ENCODE measurements around the gene CDK16. TPM values are rescaled to one million over a fixed set of nuclear protein-coding genes. Genes with fewer than 3 reads are reported as not detected.

The CDK16 gene
- total and polyA plus RNA-seq, 9 of the 15 experiments (the other 6 are each of a cell fraction or from before 2014, with no cell fraction given), result 3.9 to 104 (median 57.5) TPM

DNA sequence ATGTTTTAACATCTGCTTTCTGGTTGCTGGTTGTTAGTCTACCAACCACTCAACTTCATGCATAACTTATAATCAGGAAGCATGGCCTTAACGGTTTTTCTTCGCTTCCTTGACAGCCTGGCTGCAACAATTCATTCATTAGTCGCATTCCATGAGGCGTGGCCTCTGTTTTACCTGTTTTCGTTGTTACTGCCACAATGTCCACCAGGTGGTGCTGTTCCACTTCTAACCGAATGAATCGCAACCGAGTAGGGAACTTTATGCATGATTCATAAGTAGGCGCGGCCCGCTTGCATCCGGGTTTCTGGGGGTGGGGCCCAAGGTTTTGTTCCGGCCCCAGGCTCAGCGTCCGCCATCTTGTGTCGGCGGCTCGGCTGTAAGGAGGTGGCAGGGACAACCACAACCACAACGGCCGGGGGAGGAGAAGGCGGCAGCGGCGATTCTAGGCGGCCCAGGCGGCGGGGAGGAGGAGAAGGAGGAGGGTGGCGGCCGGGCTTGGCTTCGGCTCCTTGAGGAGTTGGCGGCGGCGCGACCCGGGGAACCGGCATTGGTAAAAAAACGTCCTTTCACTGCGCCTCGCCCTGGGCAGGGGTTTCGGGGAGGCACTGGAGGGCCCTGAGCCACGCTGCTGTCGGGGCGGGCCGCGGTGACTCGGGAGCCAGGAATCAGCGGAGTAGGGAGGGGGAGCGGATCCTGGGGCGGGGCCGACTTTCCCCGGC is 24.8 kb upstream of the CDK16 start, which contains the start of gene UBA1 (continued):
- TF ChIP-seq POLR3G (IDR thresholded peaks at IDR 0.05; ENCODE audit: extremely low read depth, insufficient read length, insufficient replicate concordance) (no peak), PTBP1 (IDR thresholded peaks at IDR 0.05; ENCODE audit: low read depth, low read length) (no peak), ZNF143 (CRISPR knock-in tag; IDR thresholded peaks at IDR 0.05) (no peak), HDAC3 (IDR thresholded peaks at IDR 0.05; ENCODE audit: borderline replicate concordance, partially characterized antibody) (no peak), ZNF133 (CRISPR knock-in tag; IDR thresholded peaks at IDR 0.05) (no peak), HMG20A (CRISPR knock-in tag; conservative IDR thresholded peaks at IDR 0.05) (no peak), PHF8 (IDR thresholded peaks at IDR 0.05; ENCODE audit: borderline replicate concordance, low read length) (peak; percentile 90), CXXC5 (CRISPR knock-in tag; IDR thresholded peaks at IDR 0.05) (peak; percentile 43; the same call in 1 of the 2 replicates), FOXK2 (conservative IDR thresholded peaks at IDR 0.05 in 1 of 2, IDR thresholded peaks at IDR 0.05 in 1 of 2; ENCODE audit: low read depth in 2 of 2) (peak; percentile 81 to 82; a peak in 3 of 4 replicates), E2F3 (CRISPR knock-in tag; IDR thresholded peaks at IDR 0.05) (no peak), SP1 (CRISPR knock-in tag; IDR thresholded peaks at IDR 0.05) (peak; percentile 73), POLR2H (tag; IDR thresholded peaks at IDR 0.05; ENCODE audit: low read depth) (peak; percentile 83), RBBP5 (IDR thresholded peaks at IDR 0.05; ENCODE audit: borderline replicate concordance, insufficient read depth, low read length, poor library complexity, severe bottlenecking) (no peak), MXI1 (IDR thresholded peaks at IDR 0.05; ENCODE audit: low read depth, low read length) (peak; percentile 22; the same call in 1 of the 2 replicates), MEF2D (tag; conservative IDR thresholded peaks at IDR 0.05; ENCODE audit: low read depth) (no peak)
- TF ChIP-seq, protein P1, sequence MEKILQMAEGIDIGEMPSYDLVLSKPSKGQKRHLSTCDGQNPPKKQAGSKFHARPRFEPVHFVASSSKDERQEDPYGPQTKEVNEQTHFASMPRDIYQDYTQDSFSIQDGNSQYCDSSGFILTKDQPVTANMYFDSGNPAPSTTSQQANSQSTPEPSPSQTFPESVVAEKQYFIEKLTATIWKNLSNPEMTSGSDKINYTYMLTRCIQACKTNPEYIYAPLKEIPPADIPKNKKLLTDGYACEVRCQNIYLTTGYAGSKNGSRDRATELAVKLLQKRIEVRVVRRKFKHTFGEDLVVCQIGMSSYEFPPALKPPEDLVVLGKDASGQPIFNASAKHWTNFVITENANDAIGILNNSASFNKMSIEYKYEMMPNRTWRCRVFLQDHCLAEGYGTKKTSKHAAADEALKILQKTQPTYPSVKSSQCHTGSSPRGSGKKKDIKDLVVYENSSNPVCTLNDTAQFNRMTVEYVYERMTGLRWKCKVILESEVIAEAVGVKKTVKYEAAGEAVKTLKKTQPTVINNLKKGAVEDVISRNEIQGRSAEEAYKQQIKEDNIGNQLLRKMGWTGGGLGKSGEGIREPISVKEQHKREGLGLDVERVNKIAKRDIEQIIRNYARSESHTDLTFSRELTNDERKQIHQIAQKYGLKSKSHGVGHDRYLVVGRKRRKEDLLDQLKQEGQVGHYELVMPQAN (IDR thresholded peaks at IDR 0.05; ENCODE audit: borderline replicate concordance), result peak; percentile 59
- TF ChIP-seq, protein P2, sequence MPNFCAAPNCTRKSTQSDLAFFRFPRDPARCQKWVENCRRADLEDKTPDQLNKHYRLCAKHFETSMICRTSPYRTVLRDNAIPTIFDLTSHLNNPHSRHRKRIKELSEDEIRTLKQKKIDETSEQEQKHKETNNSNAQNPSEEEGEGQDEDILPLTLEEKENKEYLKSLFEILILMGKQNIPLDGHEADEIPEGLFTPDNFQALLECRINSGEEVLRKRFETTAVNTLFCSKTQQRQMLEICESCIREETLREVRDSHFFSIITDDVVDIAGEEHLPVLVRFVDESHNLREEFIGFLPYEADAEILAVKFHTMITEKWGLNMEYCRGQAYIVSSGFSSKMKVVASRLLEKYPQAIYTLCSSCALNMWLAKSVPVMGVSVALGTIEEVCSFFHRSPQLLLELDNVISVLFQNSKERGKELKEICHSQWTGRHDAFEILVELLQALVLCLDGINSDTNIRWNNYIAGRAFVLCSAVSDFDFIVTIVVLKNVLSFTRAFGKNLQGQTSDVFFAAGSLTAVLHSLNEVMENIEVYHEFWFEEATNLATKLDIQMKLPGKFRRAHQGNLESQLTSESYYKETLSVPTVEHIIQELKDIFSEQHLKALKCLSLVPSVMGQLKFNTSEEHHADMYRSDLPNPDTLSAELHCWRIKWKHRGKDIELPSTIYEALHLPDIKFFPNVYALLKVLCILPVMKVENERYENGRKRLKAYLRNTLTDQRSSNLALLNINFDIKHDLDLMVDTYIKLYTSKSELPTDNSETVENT (CRISPR knock-in tag; IDR thresholded peaks at IDR 0.05), result no peak
- TF ChIP-seq, protein P3, sequence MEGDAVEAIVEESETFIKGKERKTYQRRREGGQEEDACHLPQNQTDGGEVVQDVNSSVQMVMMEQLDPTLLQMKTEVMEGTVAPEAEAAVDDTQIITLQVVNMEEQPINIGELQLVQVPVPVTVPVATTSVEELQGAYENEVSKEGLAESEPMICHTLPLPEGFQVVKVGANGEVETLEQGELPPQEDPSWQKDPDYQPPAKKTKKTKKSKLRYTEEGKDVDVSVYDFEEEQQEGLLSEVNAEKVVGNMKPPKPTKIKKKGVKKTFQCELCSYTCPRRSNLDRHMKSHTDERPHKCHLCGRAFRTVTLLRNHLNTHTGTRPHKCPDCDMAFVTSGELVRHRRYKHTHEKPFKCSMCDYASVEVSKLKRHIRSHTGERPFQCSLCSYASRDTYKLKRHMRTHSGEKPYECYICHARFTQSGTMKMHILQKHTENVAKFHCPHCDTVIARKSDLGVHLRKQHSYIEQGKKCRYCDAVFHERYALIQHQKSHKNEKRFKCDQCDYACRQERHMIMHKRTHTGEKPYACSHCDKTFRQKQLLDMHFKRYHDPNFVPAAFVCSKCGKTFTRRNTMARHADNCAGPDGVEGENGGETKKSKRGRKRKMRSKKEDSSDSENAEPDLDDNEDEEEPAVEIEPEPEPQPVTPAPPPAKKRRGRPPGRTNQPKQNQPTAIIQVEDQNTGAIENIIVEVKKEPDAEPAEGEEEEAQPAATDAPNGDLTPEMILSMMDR (IDR thresholded peaks at IDR 0.05 in 2 of 3, conservative IDR thresholded peaks at IDR 0.05 in 1 of 3; ENCODE audit: insufficient read depth in 2 of 3, low read depth in 1 of 3, low read length in 3 of 3), result peak; percentile 74 to 89 (median 80)
- TF ChIP-seq, protein P4, sequence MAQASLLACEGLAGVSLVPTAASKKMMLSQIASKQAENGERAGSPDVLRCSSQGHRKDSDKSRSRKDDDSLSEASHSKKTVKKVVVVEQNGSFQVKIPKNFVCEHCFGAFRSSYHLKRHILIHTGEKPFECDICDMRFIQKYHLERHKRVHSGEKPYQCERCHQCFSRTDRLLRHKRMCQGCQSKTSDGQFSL (CRISPR knock-in tag; IDR thresholded peaks at IDR 0.05), result no peak
- TF ChIP-seq, protein P4 (tag; IDR thresholded peaks at IDR 0.05), result no peak
